GM23338 (cell line): ENCODE results near the gene FBXL14. TPM values are rescaled to one million over a fixed set of nuclear protein-coding genes. Genes with fewer than 3 reads are reported as not detected.

ENCODE experiments used
- ATAC-seq: fragments of 200-7000 bp; cut with Tn5 transposase; 3 replicates; pipeline ENCODE4 v1.9.1; 2020
- DNase-seq: peaks from one replicate; pipeline ENCODE4 v3.0.0-alpha.2; 2015; ENCODE audit warnings: low spot score
- H2AFZ ChIP-seq: fragments of 200-600 bp; sonication (generic); 2 replicates; pipeline ENCODE4 v1.8.0; 2016; ENCODE audit warnings: antibody characterized with exemption, mild to moderate bottlenecking, moderate library complexity
- H3F3A ChIP-seq: fragments of 200-600 bp; sonication (generic); replicated peaks from 2 replicates; pipeline ENCODE4 v1.8.0; 2017; ENCODE audit warnings: antibody characterized with exemption, mixed run types, low read depth
- H3K27ac ChIP-seq: fragments of 200-600 bp; sonication (generic); 2 replicates; pipeline ENCODE4 v1.6.1; 2016; ENCODE audit warnings: low read depth
- H3K27me3 ChIP-seq: fragments of 200-600 bp; sonication (generic); 2 replicates; pipeline ENCODE4 v1.8.0; 2016; ENCODE audit warnings: mild to moderate bottlenecking, mixed run types, moderate library complexity; ENCODE audit not compliant: insufficient read depth
- H3K36me3 ChIP-seq: fragments of 200-600 bp; sonication (generic); 2 replicates; pipeline ENCODE4 v1.8.0; 2016; ENCODE audit warnings: mild to moderate bottlenecking; ENCODE audit not compliant: insufficient read depth
- H3K4me1 ChIP-seq: fragments of 200-600 bp; sonication (generic); 2 replicates; pipeline ENCODE4 v1.8.0; 2016; ENCODE audit warnings: mild to moderate bottlenecking, moderate library complexity; ENCODE audit not compliant: insufficient read depth
- H3K4me2 ChIP-seq: fragments of 200-600 bp; sonication (generic); 2 replicates; pipeline ENCODE4 v1.7.1; 2017; ENCODE audit warnings: mixed run types
- H3K4me3 ChIP-seq: fragments of 200-600 bp; sonication (generic); 2 replicates; pipeline ENCODE4 v1.6.1; 2016; ENCODE audit warnings: mixed run types
- H3K79me2 ChIP-seq: fragments of 200-600 bp; sonication (generic); replicated peaks from 2 replicates; pipeline ENCODE4 v1.8.0; 2017; ENCODE audit warnings: mild to moderate bottlenecking; ENCODE audit not compliant: insufficient read depth
- H3K9me2 ChIP-seq: fragments of 200-600 bp; sonication (generic); 2 replicates; pipeline ENCODE4 v1.8.0; 2017; ENCODE audit not compliant: insufficient read depth
- H4K20me1 ChIP-seq: fragments of 200-600 bp; sonication (generic); replicated peaks from 2 replicates; pipeline ENCODE4 v1.8.0; 2017; ENCODE audit warnings: mild to moderate bottlenecking; ENCODE audit not compliant: insufficient read depth
- H3K27ac Mint-ChIP-seq: 2 replicates; pipeline ENCODE4 v1.8.0; 2020; ENCODE audit warnings: inconsistent platforms, mild to moderate bottlenecking, moderate library complexity, mixed read lengths
- H3K27me3 Mint-ChIP-seq: 3 replicates; pipeline ENCODE4 v1.8.0; 2022; ENCODE audit warnings: low read depth, mild to moderate bottlenecking, moderate library complexity, mixed read lengths, inconsistent platforms; ENCODE audit not compliant: insufficient read depth, poor library complexity
- H3K36me3 Mint-ChIP-seq: 3 replicates; pipeline ENCODE4 v1.8.0; 2021; ENCODE audit warnings: low read depth, mild to moderate bottlenecking, inconsistent platforms, moderate library complexity, mixed read lengths
- H3K4me1 Mint-ChIP-seq: 3 replicates; pipeline ENCODE4 v1.8.0; 2020; ENCODE audit warnings: mild to moderate bottlenecking, inconsistent platforms, mixed read lengths
- H3K4me3 Mint-ChIP-seq: 3 replicates; pipeline ENCODE4 v1.8.0; 2021; ENCODE audit warnings: moderate library complexity, mild to moderate bottlenecking, inconsistent platforms, mixed read lengths
- H3K9me3 Mint-ChIP-seq: 3 replicates; pipeline ENCODE4 v1.8.0; 2020; ENCODE audit warnings: moderate library complexity, mild to moderate bottlenecking, inconsistent platforms, mixed read lengths
- CREB1 ChIP-seq: fragments of 250-450 bp; sonication (Bioruptor Pico); IDR thresholded peaks from 2 replicates; pipeline ENCODE4 v1.5.0; 2020; ENCODE audit warnings: low read depth, mild to moderate bottlenecking, moderate library complexity
- EZH2 ChIP-seq: fragments of 200-600 bp; sonication (generic); IDR thresholded peaks from one replicate; pipeline ENCODE4 v1.8.0; 2017; ENCODE audit warnings: antibody characterized with exemption, mild to moderate bottlenecking, low read depth; ENCODE audit not compliant: unreplicated experiment
- EZH2phosphoT487 ChIP-seq: fragments of 200-600 bp; sonication (generic); IDR thresholded peaks from one replicate; pipeline ENCODE4 v1.8.1; 2018; ENCODE audit warnings: antibody characterized with exemption; ENCODE audit not compliant: unreplicated experiment
- JUNB ChIP-seq: IDR thresholded peaks from one replicate; pipeline ENCODE4 v1.6.1; 2016; ENCODE audit warnings: antibody characterized with exemption; ENCODE audit not compliant: unreplicated experiment
- NANOG ChIP-seq: IDR thresholded peaks from 2 replicates; pipeline ENCODE4 v1.6.1; 2016; ENCODE audit warnings: antibody characterized with exemption, borderline replicate concordance
- POLR2AphosphoS5 ChIP-seq: IDR thresholded peaks from 2 replicates; pipeline ENCODE4 v1.6.1; 2016; ENCODE audit warnings: antibody characterized with exemption, low read depth
- STAT1 ChIP-seq: IDR thresholded peaks from one replicate; pipeline ENCODE4 v1.6.1; 2016; ENCODE audit warnings: antibody characterized with exemption; ENCODE audit not compliant: unreplicated experiment
- ZNF114 ChIP-seq: fragments of 250-450 bp; sonication (Bioruptor Pico); IDR thresholded peaks from 2 replicates; pipeline ENCODE4 v1.5.0; 2020; ENCODE audit warnings: mild to moderate bottlenecking, moderate library complexity
- ZNF331 ChIP-seq: fragments of 250-450 bp; sonication (Bioruptor Pico); IDR thresholded peaks from 2 replicates; pipeline ENCODE4 v1.5.0; 2020; ENCODE audit warnings: low read depth, mild to moderate bottlenecking, moderate library complexity
- polyA plus RNA-seq: library from polyadenylated mRNA; unstranded; fragments of >200 nt; fragmentation: Nextera tagmentation; extraction: Ambion mirVana; gene quantifications from 2 replicates; pipeline ENCODE4 v1.2.1, GENCODE V29; 2016
- total RNA-seq: library from RNA; depleted of rRNA; stranded (reverse); fragments of >200 nt; shearing (Covaris generic); gene quantifications from 2 replicates; pipeline ENCODE4 v1.2.3, GENCODE V29; 2014
- TF ChIP-seq, protein P1 (sequence below): IDR thresholded peaks from 2 replicates; pipeline ENCODE4 v1.6.1; 2016; ENCODE audit warnings: antibody characterized with exemption
- TF ChIP-seq, protein P2 (sequence below), 2 experiments: fragments of 200-600 bp in 1 of 2; sonication (generic) in 1 of 2; conservative IDR thresholded peaks; 2 replicates each; pipeline versions ENCODE4 v1.5.1 to v1.6.1; 2016 to 2017; ENCODE audit warnings: antibody characterized with exemption in 2 of 2, low read depth in 2 of 2, mild to moderate bottlenecking in 2 of 2, moderate library complexity in 1 of 2
- TF ChIP-seq, protein P3 (sequence below): fragments of 250-450 bp; sonication (Bioruptor Pico); IDR thresholded peaks from 2 replicates; pipeline ENCODE4 v1.5.0; 2020; ENCODE audit warnings: mild to moderate bottlenecking, moderate library complexity
- TF ChIP-seq, protein P4 (sequence below): IDR thresholded peaks from one replicate; pipeline ENCODE4 v1.6.1; 2018; ENCODE audit warnings: antibody characterized with exemption; ENCODE audit not compliant: unreplicated experiment

The FBXL14 gene
- total and polyA plus RNA-seq, 2 experiments from 2014 or later: 0.74 to 9.4 TPM

DNA sequence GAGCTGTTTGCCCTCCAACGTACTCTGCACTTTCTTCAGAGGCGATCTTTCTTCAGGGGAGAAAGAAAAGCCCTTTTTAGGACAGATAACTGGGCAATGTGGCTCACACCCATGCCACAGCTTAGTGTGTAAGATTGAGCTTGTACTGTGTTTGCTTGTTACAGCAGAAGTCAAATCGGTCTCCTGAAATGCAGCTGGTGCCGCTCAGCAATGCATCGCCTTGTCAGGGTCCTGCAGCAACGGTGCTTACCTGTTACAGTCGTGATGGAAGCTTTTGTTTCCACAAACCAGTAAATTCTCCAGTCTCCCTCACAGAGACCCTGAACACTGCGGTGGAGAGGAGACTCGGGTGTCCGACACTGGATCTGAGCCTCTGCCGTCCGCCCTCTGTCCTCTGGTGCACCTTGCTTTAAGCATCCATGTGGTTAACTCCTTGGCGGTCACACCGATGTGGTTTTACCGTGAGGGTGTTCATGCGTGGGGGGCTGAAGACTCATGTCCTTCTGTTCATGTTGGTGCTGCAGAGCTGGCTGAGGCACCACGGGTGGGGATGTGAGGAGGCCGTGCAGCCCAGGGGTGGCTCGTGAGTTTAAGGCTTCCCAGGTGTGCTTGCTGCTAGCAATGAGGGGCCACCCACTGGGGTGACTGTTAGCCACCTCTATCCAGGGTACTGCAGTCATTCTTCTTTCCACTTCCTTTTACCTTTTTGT, 47.3 kb downstream of the FBXL14 start:
- no peak overlapping the region for H3K27ac Mint-ChIP-seq
- H3K9me3 Mint-ChIP-seq: peaks cover 19% of the 10 kb centered on the region
- no peak for DNase-seq

More for the DNA sequence above, 47.3 kb downstream of the FBXL14 start:
- H4K20me1 ChIP-seq: no peaks in the 10 kb centered on the region
- H3K4me3 ChIP-seq: no peak overlapping the region
- Mint-ChIP-seq H3K27me3 (no peaks in the 10 kb centered on the region), H3K36me3 (peaks cover 13% of the 10 kb centered on the region), H3K4me3 (no peak overlapping the region), H3K4me1 (peaks cover 4% of the 10 kb centered on the region; the same call in 1 of the 3 replicates)
- H3K4me1 ChIP-seq: no peaks in the 10 kb centered on the region
- H3F3A ChIP-seq: no peaks in the 10 kb centered on the region
- no peaks in the 10 kb centered on the region for H3K79me2 ChIP-seq
- ATAC-seq: peak; percentile 68
- no peak overlapping the region for H2AFZ ChIP-seq
- no peak overlapping the region for H3K4me2 ChIP-seq
- TF ChIP-seq EZH2 (no peak), POLR2AphosphoS5 (no peak), EZH2phosphoT487 (no peak), ZNF331 (no peak), ZNF114 (no peak), CREB1 (CRISPR knock-in tag) (no peak), JUNB (no peak), NANOG (no peak), STAT1 (no peak)
- TF ChIP-seq, protein P1, sequence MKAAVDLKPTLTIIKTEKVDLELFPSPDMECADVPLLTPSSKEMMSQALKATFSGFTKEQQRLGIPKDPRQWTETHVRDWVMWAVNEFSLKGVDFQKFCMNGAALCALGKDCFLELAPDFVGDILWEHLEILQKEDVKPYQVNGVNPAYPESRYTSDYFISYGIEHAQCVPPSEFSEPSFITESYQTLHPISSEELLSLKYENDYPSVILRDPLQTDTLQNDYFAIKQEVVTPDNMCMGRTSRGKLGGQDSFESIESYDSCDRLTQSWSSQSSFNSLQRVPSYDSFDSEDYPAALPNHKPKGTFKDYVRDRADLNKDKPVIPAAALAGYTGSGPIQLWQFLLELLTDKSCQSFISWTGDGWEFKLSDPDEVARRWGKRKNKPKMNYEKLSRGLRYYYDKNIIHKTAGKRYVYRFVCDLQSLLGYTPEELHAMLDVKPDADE: no peak
- TF ChIP-seq, protein P2, sequence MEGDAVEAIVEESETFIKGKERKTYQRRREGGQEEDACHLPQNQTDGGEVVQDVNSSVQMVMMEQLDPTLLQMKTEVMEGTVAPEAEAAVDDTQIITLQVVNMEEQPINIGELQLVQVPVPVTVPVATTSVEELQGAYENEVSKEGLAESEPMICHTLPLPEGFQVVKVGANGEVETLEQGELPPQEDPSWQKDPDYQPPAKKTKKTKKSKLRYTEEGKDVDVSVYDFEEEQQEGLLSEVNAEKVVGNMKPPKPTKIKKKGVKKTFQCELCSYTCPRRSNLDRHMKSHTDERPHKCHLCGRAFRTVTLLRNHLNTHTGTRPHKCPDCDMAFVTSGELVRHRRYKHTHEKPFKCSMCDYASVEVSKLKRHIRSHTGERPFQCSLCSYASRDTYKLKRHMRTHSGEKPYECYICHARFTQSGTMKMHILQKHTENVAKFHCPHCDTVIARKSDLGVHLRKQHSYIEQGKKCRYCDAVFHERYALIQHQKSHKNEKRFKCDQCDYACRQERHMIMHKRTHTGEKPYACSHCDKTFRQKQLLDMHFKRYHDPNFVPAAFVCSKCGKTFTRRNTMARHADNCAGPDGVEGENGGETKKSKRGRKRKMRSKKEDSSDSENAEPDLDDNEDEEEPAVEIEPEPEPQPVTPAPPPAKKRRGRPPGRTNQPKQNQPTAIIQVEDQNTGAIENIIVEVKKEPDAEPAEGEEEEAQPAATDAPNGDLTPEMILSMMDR (conservative IDR thresholded peaks at IDR 0.05; ENCODE audit: low read depth in 2 of 2): no peak
- TF ChIP-seq, protein P3, sequence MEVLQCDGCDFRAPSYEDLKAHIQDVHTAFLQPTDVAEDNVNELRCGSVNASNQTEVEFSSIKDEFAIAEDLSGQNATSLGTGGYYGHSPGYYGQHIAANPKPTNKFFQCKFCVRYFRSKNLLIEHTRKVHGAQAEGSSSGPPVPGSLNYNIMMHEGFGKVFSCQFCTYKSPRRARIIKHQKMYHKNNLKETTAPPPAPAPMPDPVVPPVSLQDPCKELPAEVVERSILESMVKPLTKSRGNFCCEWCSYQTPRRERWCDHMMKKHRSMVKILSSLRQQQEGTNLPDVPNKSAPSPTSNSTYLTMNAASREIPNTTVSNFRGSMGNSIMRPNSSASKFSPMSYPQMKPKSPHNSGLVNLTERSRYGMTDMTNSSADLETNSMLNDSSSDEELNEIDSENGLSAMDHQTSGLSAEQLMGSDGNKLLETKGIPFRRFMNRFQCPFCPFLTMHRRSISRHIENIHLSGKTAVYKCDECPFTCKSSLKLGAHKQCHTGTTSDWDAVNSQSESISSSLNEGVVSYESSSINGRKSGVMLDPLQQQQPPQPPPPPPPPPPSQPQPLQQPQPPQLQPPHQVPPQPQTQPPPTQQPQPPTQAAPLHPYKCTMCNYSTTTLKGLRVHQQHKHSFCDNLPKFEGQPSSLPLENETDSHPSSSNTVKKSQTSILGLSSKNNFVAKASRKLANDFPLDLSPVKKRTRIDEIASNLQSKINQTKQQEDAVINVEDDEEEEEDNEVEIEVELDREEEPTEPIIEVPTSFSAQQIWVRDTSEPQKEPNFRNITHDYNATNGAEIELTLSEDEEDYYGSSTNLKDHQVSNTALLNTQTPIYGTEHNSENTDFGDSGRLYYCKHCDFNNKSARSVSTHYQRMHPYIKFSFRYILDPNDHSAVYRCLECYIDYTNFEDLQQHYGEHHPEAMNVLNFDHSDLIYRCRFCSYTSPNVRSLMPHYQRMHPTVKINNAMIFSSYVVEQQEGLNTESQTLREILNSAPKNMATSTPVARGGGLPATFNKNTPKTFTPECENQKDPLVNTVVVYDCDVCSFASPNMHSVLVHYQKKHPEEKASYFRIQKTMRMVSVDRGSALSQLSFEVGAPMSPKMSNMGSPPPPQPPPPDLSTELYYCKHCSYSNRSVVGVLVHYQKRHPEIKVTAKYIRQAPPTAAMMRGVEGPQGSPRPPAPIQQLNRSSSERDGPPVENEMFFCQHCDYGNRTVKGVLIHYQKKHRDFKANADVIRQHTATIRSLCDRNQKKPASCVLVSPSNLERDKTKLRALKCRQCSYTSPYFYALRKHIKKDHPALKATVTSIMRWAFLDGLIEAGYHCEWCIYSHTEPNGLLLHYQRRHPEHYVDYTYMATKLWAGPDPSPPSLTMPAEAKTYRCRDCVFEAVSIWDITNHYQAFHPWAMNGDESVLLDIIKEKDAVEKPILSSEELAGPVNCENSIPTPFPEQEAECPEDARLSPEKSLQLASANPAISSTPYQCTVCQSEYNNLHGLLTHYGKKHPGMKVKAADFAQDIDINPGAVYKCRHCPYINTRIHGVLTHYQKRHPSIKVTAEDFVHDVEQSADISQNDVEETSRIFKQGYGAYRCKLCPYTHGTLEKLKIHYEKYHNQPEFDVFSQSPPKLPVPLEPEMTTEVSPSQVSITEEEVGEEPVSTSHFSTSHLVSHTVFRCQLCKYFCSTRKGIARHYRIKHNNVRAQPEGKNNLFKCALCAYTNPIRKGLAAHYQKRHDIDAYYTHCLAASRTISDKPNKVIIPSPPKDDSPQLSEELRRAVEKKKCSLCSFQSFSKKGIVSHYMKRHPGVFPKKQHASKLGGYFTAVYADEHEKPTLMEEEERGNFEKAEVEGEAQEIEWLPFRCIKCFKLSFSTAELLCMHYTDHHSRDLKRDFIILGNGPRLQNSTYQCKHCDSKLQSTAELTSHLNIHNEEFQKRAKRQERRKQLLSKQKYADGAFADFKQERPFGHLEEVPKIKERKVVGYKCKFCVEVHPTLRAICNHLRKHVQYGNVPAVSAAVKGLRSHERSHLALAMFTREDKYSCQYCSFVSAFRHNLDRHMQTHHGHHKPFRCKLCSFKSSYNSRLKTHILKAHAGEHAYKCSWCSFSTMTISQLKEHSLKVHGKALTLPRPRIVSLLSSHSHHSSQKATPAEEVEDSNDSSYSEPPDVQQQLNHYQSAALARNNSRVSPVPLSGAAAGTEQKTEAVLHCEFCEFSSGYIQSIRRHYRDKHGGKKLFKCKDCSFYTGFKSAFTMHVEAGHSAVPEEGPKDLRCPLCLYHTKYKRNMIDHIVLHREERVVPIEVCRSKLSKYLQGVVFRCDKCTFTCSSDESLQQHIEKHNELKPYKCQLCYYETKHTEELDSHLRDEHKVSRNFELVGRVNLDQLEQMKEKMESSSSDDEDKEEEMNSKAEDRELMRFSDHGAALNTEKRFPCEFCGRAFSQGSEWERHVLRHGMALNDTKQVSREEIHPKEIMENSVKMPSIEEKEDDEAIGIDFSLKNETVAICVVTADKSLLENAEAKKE (CRISPR knock-in tag): no peak
- TF ChIP-seq, protein P4, sequence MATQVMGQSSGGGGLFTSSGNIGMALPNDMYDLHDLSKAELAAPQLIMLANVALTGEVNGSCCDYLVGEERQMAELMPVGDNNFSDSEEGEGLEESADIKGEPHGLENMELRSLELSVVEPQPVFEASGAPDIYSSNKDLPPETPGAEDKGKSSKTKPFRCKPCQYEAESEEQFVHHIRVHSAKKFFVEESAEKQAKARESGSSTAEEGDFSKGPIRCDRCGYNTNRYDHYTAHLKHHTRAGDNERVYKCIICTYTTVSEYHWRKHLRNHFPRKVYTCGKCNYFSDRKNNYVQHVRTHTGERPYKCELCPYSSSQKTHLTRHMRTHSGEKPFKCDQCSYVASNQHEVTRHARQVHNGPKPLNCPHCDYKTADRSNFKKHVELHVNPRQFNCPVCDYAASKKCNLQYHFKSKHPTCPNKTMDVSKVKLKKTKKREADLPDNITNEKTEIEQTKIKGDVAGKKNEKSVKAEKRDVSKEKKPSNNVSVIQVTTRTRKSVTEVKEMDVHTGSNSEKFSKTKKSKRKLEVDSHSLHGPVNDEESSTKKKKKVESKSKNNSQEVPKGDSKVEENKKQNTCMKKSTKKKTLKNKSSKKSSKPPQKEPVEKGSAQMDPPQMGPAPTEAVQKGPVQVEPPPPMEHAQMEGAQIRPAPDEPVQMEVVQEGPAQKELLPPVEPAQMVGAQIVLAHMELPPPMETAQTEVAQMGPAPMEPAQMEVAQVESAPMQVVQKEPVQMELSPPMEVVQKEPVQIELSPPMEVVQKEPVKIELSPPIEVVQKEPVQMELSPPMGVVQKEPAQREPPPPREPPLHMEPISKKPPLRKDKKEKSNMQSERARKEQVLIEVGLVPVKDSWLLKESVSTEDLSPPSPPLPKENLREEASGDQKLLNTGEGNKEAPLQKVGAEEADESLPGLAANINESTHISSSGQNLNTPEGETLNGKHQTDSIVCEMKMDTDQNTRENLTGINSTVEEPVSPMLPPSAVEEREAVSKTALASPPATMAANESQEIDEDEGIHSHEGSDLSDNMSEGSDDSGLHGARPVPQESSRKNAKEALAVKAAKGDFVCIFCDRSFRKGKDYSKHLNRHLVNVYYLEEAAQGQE: no peak
- H3K36me3 ChIP-seq: no peaks in the 10 kb centered on the region
- H3K27me3 ChIP-seq: no peaks in the 10 kb centered on the region
- no peaks in the 10 kb centered on the region for H3K9me2 ChIP-seq
- H3K27ac ChIP-seq: no peak overlapping the region
